ENCODE data around the gene CBLN1. TPM values are rescaled to one million over a fixed set of nuclear protein-coding genes. Genes with fewer than 3 reads are reported as not detected.

CBLN1 gene
- total and polyA plus RNA-seq, 9 donors: 0.23 to 6.7 (median 1.7) TPM; not detected in 2

DNA sequence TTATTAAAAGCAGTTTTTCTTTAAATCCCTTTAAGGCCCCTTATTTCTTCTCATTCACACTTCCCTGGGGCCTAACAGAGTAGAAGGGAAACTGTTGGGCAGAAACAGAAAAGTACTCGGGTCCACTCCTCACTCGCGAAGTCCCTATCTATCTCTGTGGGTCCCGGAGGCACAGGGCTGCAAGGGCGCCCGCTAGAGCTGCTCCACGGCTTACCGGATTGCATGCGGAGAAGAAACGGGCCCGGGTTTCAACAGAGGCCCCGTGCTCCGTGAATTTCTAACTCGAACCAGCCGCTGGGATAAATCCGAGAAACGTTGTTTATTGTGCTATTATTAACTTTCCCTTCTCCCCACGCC is 4.3 kb downstream of the CBLN1 start:
- WGBS, 3 donors: 5 to 14% (median 8%) methylated on average over 18 of the region's 18 CpGs
- H3K4me3 ChIP-seq: no peak overlapping the region
- no peak for DNase-seq
- no peaks in the 10 kb centered on the region for H3K36me3 ChIP-seq
- no peak overlapping the region for H3K27ac ChIP-seq
- no peaks in the 10 kb centered on the region for H3K27me3 ChIP-seq
- H3K9me3 ChIP-seq: no peaks in the 10 kb centered on the region
- intact Hi-C loops (cut with DNase I): no loop called here
- TF ChIP-seq CTCF (IDR thresholded peaks at IDR 0.05) (no peak), EP300 (IDR thresholded peaks at IDR 0.05) (no peak), POLR2A (IDR thresholded peaks at IDR 0.05) (no peak)
- peaks cover 6% of the 10 kb centered on the region for H3K4me1 ChIP-seq (ENCODE audit: insufficient read depth)

GRCh38 chr16:49276646-49277385 is 4.8 kb downstream of the CBLN1 start:
- H3K4me1 ChIP-seq (ENCODE audit: insufficient read depth): peaks cover 4% of the 10 kb centered on the region
- H3K27ac ChIP-seq: no peak overlapping the region
- DNase-seq: no peak
- H3K4me3 ChIP-seq: no peak overlapping the region
- intact Hi-C loops (cut with DNase I): no loop called here
- H3K9me3 ChIP-seq: no peaks in the 10 kb centered on the region
- 10 to 16% (median 12%) methylated on average over 19 of the region's 19 CpGs for WGBS, 3 donors
- no peaks in the 10 kb centered on the region for H3K27me3 ChIP-seq
- TF ChIP-seq CTCF (IDR thresholded peaks at IDR 0.05) (no peak), POLR2A (IDR thresholded peaks at IDR 0.05) (no peak), EP300 (IDR thresholded peaks at IDR 0.05) (no peak)
- H3K36me3 ChIP-seq: no peaks in the 10 kb centered on the region

GRCh38 chr16:49275870-49276269 is 5.8 kb downstream of the CBLN1 start:
- DNase-seq: no peak
- Histone ChIP-seq H3K27me3 (no peaks in the 10 kb centered on the region), H3K9me3 (no peaks in the 10 kb centered on the region), H3K4me3 (no peak overlapping the region), H3K4me1 (ENCODE audit: insufficient read depth) (no peaks in the 10 kb centered on the region), H3K27ac (no peak overlapping the region), H3K36me3 (no peaks in the 10 kb centered on the region)
- WGBS, 3 donors: 30 to 39% (median 32%) methylated on average over 5 of the region's 5 CpGs
- intact Hi-C loops (cut with DNase I): no loop called here
- no peak for TF ChIP-seq CTCF (IDR thresholded peaks at IDR 0.05)
- no peak for TF ChIP-seq EP300 (IDR thresholded peaks at IDR 0.05)
- TF ChIP-seq POLR2A (IDR thresholded peaks at IDR 0.05): no peak

DNA sequence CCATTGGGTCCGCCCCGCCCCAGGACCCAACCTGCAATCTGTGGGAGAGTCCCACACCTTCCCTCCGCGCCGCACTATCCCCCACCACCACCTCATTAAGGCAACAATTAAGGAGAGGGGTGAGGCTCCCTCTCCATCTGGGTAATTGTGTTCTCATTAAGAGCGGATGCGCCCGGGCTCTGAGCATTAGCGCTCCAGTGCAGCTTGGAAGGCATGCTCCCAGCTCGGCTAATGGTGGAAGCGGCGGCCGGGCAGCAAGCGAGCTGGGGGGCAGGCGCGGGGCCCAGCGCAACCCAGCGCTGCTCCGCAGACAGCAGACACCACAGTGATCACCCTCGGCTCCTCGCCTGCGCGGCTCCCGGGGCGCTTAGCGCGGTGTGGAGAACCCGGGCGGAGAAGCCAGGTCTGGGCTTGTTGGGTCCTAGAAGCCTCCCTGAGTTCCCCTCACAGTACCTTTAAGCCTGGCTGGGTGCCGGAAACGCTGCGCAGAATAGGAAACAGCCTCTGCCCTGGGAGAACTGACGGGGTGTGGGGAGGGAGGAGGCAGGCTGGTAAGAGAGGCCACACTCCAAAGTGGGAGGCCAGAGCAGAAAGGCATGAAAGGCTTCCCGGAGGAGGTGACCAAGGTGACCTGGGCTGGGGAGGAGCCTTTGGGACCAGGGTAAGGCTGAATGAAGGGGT is 6.4 kb downstream of the CBLN1 start:
- no peak for DNase-seq
- no peak overlapping the region for H3K4me3 ChIP-seq
- TF ChIP-seq EP300 (IDR thresholded peaks at IDR 0.05): no peak
- no peak for TF ChIP-seq CTCF (IDR thresholded peaks at IDR 0.05)
- TF ChIP-seq POLR2A (IDR thresholded peaks at IDR 0.05): no peak
- intact Hi-C loops (cut with DNase I): no loop called here
- no peak overlapping the region for H3K27ac ChIP-seq
- no peaks in the 10 kb centered on the region for H3K27me3 ChIP-seq
- H3K36me3 ChIP-seq: no peaks in the 10 kb centered on the region
- no peaks in the 10 kb centered on the region for H3K9me3 ChIP-seq
- 1 to 3% (median 3%) methylated on average over 33 to 34 of the region's 34 CpGs for WGBS, 3 donors
- no peaks in the 10 kb centered on the region for H3K4me1 ChIP-seq (ENCODE audit: insufficient read depth)
